Measurements from ENCODE around the gene NME3. TPM values are rescaled to one million over a fixed set of nuclear protein-coding genes. Genes with fewer than 3 reads are reported as not detected.

The NME3 gene
- total and polyA plus RNA-seq, 8 donors, result 27.4 to 297 (median 33.1) TPM

DNA sequence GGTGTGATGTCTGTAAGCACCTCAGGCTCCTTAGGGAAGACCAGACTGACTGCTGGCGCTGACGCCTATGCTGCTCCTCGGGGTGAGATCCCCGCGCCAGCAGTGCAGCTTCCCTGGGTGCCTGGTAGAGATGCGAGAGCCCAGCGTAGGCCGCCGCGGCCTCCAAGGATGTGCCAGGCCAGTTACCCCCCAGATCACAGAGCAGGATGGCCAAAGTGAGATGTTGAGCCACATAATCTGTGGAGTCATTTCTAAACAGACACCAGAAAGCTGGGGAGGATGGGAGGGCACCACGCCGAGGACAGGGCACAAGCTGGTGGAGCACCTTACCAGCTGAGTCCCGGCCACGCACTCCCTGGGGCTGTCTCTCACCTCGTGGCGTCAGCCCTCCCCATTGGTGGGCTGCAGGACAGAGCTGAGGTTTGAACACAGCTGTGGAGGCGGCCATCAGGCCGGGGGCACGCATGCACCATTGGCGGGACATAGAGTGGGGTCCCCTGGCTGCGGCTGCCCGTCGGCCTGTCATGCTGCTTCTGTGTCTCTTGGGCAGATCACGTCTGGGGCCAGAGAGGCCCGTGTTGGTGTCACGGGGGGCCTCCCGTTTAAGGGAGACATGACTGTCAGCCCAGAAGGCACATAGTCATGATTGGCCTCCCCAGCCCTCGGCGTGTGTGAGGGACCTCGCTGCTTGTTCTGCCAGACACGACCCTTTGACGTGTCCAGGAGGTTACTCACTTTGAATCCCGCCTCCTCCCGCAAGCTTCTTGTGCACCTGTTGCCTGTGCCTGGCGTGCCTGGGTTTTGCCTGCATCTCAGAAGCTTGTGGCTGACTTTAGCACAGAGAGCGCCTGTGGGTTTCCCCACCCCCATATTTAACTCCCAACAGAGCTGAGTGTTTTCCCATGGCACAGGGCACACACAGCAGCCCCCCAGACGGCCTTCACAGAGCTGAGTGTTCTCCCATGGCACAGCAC is 43.4 kb downstream of the NME3 start:
- intact Hi-C loops (cut with DNase I), result no loop called here
- Histone ChIP-seq H3K36me3 (peaks cover 0 to 15% (median 1%) of the 10 kb centered on the region in 3 donors), H3K27me3 (no peaks in the 10 kb centered on the region), H3K27ac (no peak overlapping the region), H3K4me1 (peaks cover 0 to 6% (median 0%) of the 10 kb centered on the region in 3 donors), H3K4me3 (no peak overlapping the region), H3K9me3 (no peaks in the 10 kb centered on the region)
- ATAC-seq, result no peak
- DNase-seq, result no peak
- TF ChIP-seq, protein P1, sequence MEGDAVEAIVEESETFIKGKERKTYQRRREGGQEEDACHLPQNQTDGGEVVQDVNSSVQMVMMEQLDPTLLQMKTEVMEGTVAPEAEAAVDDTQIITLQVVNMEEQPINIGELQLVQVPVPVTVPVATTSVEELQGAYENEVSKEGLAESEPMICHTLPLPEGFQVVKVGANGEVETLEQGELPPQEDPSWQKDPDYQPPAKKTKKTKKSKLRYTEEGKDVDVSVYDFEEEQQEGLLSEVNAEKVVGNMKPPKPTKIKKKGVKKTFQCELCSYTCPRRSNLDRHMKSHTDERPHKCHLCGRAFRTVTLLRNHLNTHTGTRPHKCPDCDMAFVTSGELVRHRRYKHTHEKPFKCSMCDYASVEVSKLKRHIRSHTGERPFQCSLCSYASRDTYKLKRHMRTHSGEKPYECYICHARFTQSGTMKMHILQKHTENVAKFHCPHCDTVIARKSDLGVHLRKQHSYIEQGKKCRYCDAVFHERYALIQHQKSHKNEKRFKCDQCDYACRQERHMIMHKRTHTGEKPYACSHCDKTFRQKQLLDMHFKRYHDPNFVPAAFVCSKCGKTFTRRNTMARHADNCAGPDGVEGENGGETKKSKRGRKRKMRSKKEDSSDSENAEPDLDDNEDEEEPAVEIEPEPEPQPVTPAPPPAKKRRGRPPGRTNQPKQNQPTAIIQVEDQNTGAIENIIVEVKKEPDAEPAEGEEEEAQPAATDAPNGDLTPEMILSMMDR (IDR thresholded peaks at IDR 0.05), result no peak
- no peak for FAIRE-seq
- 92 to 93% methylated on average over 37 of the region's 37 CpGs for WGBS, 2 donors

DNA sequence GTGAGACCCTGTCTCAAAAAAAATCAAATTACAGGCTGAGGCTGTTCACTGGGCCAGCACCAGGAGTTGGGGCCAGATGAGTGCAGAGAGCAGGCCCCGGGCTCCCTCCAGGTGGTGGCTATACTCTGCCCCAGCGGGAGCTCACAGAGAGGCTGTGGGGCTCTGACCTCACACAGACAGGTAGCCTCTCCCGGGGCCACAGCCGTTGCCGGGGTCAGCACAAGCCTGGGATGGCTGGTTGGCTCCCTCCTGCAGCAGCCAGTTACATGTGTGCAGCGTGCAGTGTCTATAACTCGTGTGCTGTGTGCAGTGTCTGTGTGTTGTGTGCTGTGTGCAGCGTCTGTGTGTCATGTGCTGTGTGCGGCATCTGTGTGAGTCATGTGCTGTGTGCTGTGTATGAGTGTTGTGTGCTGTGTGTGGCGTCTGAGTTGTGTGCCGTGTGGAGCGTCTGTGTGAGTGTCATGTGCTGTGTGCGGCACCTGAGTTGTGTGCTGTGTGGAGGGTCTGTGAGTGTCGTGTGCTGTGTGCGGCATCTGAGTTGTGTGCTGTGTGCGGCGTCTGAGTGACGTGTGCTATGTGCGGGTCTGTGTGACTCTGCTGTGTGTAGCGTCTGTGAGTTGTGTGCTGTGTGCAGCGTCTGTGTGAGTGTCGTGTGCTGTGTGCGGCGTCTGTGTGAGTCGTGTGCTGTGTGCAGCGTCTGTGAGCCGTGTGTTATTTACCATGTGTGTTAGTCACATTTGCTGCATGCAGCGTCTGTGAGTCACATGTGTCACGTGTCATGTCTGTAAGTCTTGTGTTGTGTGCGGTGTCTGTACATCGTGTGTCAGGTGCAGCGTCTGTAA is 44.5 kb downstream of the NME3 start:
- Histone ChIP-seq H3K4me1 (peaks cover 0 to 14% (median 0%) of the 10 kb centered on the region in 3 donors), H3K4me3 (no peak overlapping the region), H3K27me3 (no peaks in the 10 kb centered on the region), H3K36me3 (peaks cover 0 to 7% (median 0%) of the 10 kb centered on the region in 3 donors), H3K9me3 (no peaks in the 10 kb centered on the region), H3K27ac (no peak overlapping the region)
- TF ChIP-seq, protein P1 (IDR thresholded peaks at IDR 0.05), result no peak
- ATAC-seq (no peak), DNase-seq (no peak), FAIRE-seq (no peak)
- intact Hi-C loops (cut with DNase I), result no loop called here
- WGBS, 2 donors, result 92 to 93% methylated on average over 32 of the region's 32 CpGs

DNA sequence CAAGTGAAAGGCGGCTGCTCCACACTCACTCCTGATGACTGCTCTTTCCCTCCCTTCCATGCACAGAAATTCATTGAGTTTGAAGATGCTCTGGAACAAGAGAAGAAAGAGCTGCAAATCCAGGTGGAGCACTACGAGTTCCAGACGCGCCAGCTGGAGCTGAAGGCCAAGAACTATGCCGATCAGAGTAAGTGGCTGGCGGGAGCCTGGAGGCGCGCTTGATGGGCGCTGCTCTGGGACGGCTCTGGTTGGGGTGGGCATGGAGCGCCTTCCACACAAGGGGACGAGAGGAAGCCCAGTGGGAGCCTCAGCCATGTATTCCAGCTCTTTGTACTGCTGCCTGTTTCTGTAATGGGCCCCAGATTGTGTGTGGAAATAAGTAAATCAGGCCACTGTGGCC is 46.9 kb downstream of the NME3 start:
- no peaks in the 10 kb centered on the region for H3K27me3 ChIP-seq
- intact Hi-C loops (cut with DNase I), result no loop called here
- peaks cover 0 to 17% (median 0%) of the 10 kb centered on the region in 3 donors for H3K4me1 ChIP-seq
- H3K36me3 ChIP-seq, result peaks cover 0 to 7% (median 0%) of the 10 kb centered on the region in 3 donors
- H3K4me3 ChIP-seq, result no peak overlapping the region
- DNase-seq, result no peak
- no peak for ATAC-seq
- TF ChIP-seq, protein P1 (IDR thresholded peaks at IDR 0.05), result no peak
- 91% methylated on average over 12 of the region's 12 CpGs for WGBS, 2 donors
- FAIRE-seq, result no peak
- no peaks in the 10 kb centered on the region for H3K9me3 ChIP-seq
- H3K27ac ChIP-seq, result no peak overlapping the region

DNA sequence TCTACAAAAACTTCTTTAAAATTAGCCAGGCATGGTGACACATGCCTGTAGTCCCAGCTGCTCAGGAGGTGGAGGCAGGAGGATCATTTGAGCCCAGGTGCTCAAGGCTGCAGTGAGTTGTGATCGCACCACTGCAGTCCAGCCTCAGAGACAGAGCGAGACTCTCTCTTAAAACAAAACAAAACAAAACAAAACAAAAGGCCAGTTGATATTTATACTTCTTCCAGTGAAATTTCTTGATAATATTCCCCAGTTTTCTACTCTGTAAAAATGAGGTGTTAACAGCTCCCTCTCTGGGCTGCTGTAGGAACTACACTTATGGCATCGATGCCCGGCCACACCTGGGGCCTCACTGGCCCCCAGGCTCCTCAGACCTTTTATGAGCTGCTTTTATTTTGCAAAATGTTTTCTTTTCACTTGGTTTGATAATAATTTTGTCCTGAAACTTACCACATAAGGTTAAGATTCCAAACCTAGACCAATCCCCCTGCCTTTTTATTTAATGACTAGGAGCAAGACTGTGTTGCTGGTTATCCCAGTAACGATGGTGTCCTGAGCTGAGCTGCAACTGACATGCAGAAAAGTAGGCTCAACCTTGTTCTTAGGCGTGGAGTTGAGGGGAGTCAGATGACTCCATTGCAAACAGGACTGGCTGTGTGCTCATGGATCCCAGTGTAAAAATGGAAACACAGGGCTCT is 47.7 kb downstream of the NME3 start:
- ATAC-seq (peak; percentile 49 to 74 (median 67)), DNase-seq (peak in 1 of 6 donors; percentile 45), FAIRE-seq (no peak)
- Histone ChIP-seq H3K4me1 (peaks cover 0 to 17% (median 0%) of the 10 kb centered on the region in 3 donors), H3K27ac (peak overlapping the region in 1 of 4 donors; percentile 71), H3K9me3 (no peaks in the 10 kb centered on the region), H3K27me3 (no peaks in the 10 kb centered on the region), H3K36me3 (no peaks in the 10 kb centered on the region), H3K4me3 (no peak overlapping the region)
- intact Hi-C loops (cut with DNase I), result no loop called here
- 40% methylated on average over 6 of the region's 6 CpGs for WGBS, 2 donors
- TF ChIP-seq, protein P1 (IDR thresholded peaks at IDR 0.05), result peak; percentile 67 to 81 (median 72)
